Ovary (tissue), 9 donors: Measurements from ENCODE around the gene GRID1. TPM values are rescaled to one million over a fixed set of nuclear protein-coding genes. Genes with fewer than 3 reads are reported as not detected.

Experiments
- DNase-seq, 5 donors: peaks; one replicate each; pipeline ENCODE4 v3.0.0-alpha.2; 2019 to 2020
- H3K27ac ChIP-seq, 2 donors: fragments of 200-600 bp; one replicate each; pipeline versions ENCODE4 v1.5.1 to v1.8.0; 2019 to 2022
- H3K27me3 ChIP-seq: fragments of 200-600 bp; one replicate; pipeline ENCODE4 v1.8.0; 2022
- H3K36me3 ChIP-seq: fragments of 200-600 bp; sonication (generic); one replicate; pipeline ENCODE4 v1.5.1; 2019
- H3K4me1 ChIP-seq: one replicate; pipeline ENCODE4 v1.8.1; 2013; ENCODE audit warnings: mild to moderate bottlenecking, moderate library complexity; ENCODE audit not compliant: insufficient read depth
- H3K4me3 ChIP-seq: fragments of 200-600 bp; sonication (generic); one replicate; pipeline ENCODE4 v1.5.1; 2017
- H3K9me3 ChIP-seq, 2 donors: fragments of 200-600 bp in 1 of 2; sonication (generic) in 1 of 2; one replicate each; pipeline versions ENCODE4 v1.5.1 to v1.8.1; 2013 to 2019; ENCODE audit warnings: mild to moderate bottlenecking in 1 of 2, moderate library complexity in 1 of 2
- CTCF ChIP-seq, 3 donors: fragments of 450-650 bp in 2 of 3; fragments of 200-600 bp in 1 of 3; IDR thresholded peaks; one replicate each; pipeline versions ENCODE4 v1.5.1 to v1.8.0; 2016 to 2022; ENCODE audit warnings: antibody characterized with exemption in 3 of 3, mild to moderate bottlenecking in 1 of 3
- EP300 ChIP-seq: sonication (generic); formaldehyde crosslinking; IDR thresholded peaks from one replicate; pipeline ENCODE4 v1.6.1; 2017; ENCODE audit warnings: antibody characterized with exemption
- POLR2A ChIP-seq: fragments of 450-650 bp; IDR thresholded peaks from one replicate; pipeline ENCODE4 v1.6.1; 2017; ENCODE audit warnings: antibody characterized with exemption, mild to moderate bottlenecking, moderate library complexity
- WGBS, 3 donors: extraction: QIAGEN DNeasy Blood & Tissue Kit in 1 of 3; methylation state at CpG; one replicate each; pipeline versions ENCODE4 v1.1.5 to v1.1.7; 2013 to 2017; 5-methylcytosine and 5-hydroxymethylcytosine counted together
- intact Hi-C, 4 donors: fragments of 100-400 bp; cut with DNase I; formaldehyde crosslinking; loops; one replicate each; pipeline versions ENCODE4 v1.11.0 to v1.15.1; 2022 to 2023
- polyA plus RNA-seq, 2 donors: library from polyadenylated mRNA; stranded (reverse); fragments of 200-250 nt in 1 of 2; fragments of 350-450 nt in 1 of 2; fragmentation: Illumina TruSeq in 1 of 2; extraction: RNeasy Lipid Tissue Mini Kit (QIAGEN cat#74804) in 1 of 2; gene quantifications; one replicate each; pipeline ENCODE4 v1.2.3, GENCODE V29; 2013 to 2014
- total RNA-seq, 7 donors: library from RNA; depleted of rRNA in 2 of 7; stranded (reverse); fragments of >200 nt in 2 of 7; fragmentation: NEBNext Ultra II Directional in 3 of 7; extraction: Animal tissue kit (Norgen Biotek cat#: 25700) in 3 of 7; gene quantifications; one replicate each; pipeline versions ENCODE4 v1.1.0 to v1.2.4, GENCODE V29; 2016 to 2023
- donor health status: DM: no; HTN: no; CAD: no; lungs with moderate emphysema.
- donor health status: DM: no; HTN: no; CAD: no.
- donor health status: Bipolar disorder and iron deficiency.
- donor health status: DM: yes; HTN: yes; CAD: no.
- donor health status: DM: no; HTN: no; CAD: no.
- donor health status: DM: yes; HTN: yes; CAD: no.

GRID1 gene
- total and polyA plus RNA-seq, 9 donors = 0.57 to 6.2 (median 1.8) TPM

GRCh38 chr10:86255405-86256251 lies 111.0 kb downstream of the GRID1 start:
- 67 to 86% (median 77%) methylated on average over 14 of the region's 14 CpGs for WGBS, 3 donors
- no peak for DNase-seq
- no peaks in the 10 kb centered on the region for H3K36me3 ChIP-seq
- H3K4me3 ChIP-seq = no peak overlapping the region
- intact Hi-C loops = no loop called here
- TF ChIP-seq POLR2A (no peak), EP300 (no peak), CTCF (IDR thresholded peaks at IDR 0.05) (no peak)
- H3K27me3 ChIP-seq = no peaks in the 10 kb centered on the region
- H3K4me1 ChIP-seq = no peaks in the 10 kb centered on the region
- no peak overlapping the region for H3K27ac ChIP-seq
- no peaks in the 10 kb centered on the region for H3K9me3 ChIP-seq

GRCh38 chr10:86254526-86255174 lies 111.9 kb downstream of the GRID1 start:
- no peak for DNase-seq
- 56 to 93% (median 70%) methylated on average over 6 of the region's 6 CpGs for WGBS, 3 donors
- intact Hi-C loops = no loop called here

GRCh38 chr10:86254081-86254480 lies 112.5 kb downstream of the GRID1 start:
- Histone ChIP-seq H3K27me3 (no peaks in the 10 kb centered on the region), H3K4me3 (no peak overlapping the region), H3K4me1 (no peaks in the 10 kb centered on the region), H3K27ac (no peak overlapping the region), H3K9me3 (no peaks in the 10 kb centered on the region), H3K36me3 (no peaks in the 10 kb centered on the region)
- intact Hi-C loops = no loop called here
- TF ChIP-seq EP300 = no peak
- no peak for TF ChIP-seq CTCF (IDR thresholded peaks at IDR 0.05)
- no peak for TF ChIP-seq POLR2A
- no peak for DNase-seq

More at GRCh38 chr10:86254526-86255174, 111.9 kb downstream of the GRID1 start:
- Histone ChIP-seq H3K36me3 (no peaks in the 10 kb centered on the region), H3K4me3 (no peak overlapping the region), H3K27me3 (no peaks in the 10 kb centered on the region), H3K27ac (no peak overlapping the region), H3K4me1 (no peaks in the 10 kb centered on the region), H3K9me3 (no peaks in the 10 kb centered on the region)
- TF ChIP-seq CTCF (IDR thresholded peaks at IDR 0.05) = no peak
- TF ChIP-seq POLR2A = no peak
- TF ChIP-seq EP300 = no peak

- no peaks in the 10 kb centered on the region for H3K36me3 ChIP-seq
- 49 to 57% (median 53%) methylated on average over 14 of the region's 14 CpGs for WGBS, 3 donors
- intact Hi-C loops = no loop called here
- DNase-seq = no peak
- H3K9me3 ChIP-seq = no peaks in the 10 kb centered on the region
- no peaks in the 10 kb centered on the region for H3K4me1 ChIP-seq
- no peaks in the 10 kb centered on the region for H3K27me3 ChIP-seq
- H3K4me3 ChIP-seq = no peak overlapping the region
- no peak overlapping the region for H3K27ac ChIP-seq
- TF ChIP-seq EP300 (no peak), POLR2A (no peak), CTCF (IDR thresholded peaks at IDR 0.05) (no peak)
Measured at GRCh38 chr10:86253091-86254072, 113.2 kb downstream of the GRID1 start.
